GM12878 (cell line): ENCODE data around the gene CHEK1. TPM values are rescaled to one million over a fixed set of nuclear protein-coding genes. Genes with fewer than 3 reads are reported as not detected.

ENCODE experiments used
- ATF7 ChIP-seq: fragments of 450-650 bp; IDR thresholded peaks from 2 replicates; pipeline ENCODE4 v1.6.1; 2016; ENCODE audit warnings: low read depth, mild to moderate bottlenecking
- BHLHE40 ChIP-seq, 2 experiments: fragments of 450-650 bp in 1 of 2; IDR thresholded peaks; 2 replicates each; pipeline ENCODE4 v1.6.1; 2011 to 2017; ENCODE audit warnings: low read depth in 2 of 2, borderline replicate concordance in 1 of 2, improper control_type of control experiment in 1 of 2, low read length in 1 of 2, mild to moderate bottlenecking in 1 of 2
- CBX5 ChIP-seq: sonication (generic); IDR thresholded peaks from 2 replicates; pipeline ENCODE4 v1.6.1; 2016; ENCODE audit warnings: low read depth, moderate library complexity, mild to moderate bottlenecking, inconsistent platforms
- E2F4 ChIP-seq: IDR thresholded peaks from 2 replicates; pipeline ENCODE4 v1.6.1; 2012; ENCODE audit warnings: low read depth, low read length, improper control_type of control experiment
- HDGF ChIP-seq: fragments of 450-650 bp; IDR thresholded peaks from 2 replicates; pipeline ENCODE4 v1.6.1; 2016; ENCODE audit warnings: antibody characterized with exemption
- JUND ChIP-seq: IDR thresholded peaks from 2 replicates; pipeline ENCODE4 v1.6.1; 2012; ENCODE audit warnings: low read depth, mild to moderate bottlenecking, low read length, improper control_type of control experiment, moderate library complexity
- MTA2 ChIP-seq: fragments of 450-650 bp; IDR thresholded peaks from 2 replicates; pipeline ENCODE4 v1.6.1; 2016; ENCODE audit warnings: low read depth, mild to moderate bottlenecking, moderate library complexity
- NFXL1 ChIP-seq: fragments of 450-650 bp; IDR thresholded peaks from 2 replicates; pipeline ENCODE4 v1.6.1; 2017; ENCODE audit warnings: antibody characterized with exemption, mild to moderate bottlenecking, borderline replicate concordance
- NR2F1 ChIP-seq: fragments of 450-650 bp; conservative IDR thresholded peaks from 2 replicates; pipeline ENCODE4 v1.6.1; 2017; ENCODE audit warnings: mild to moderate bottlenecking
- NRF1 ChIP-seq: conservative IDR thresholded peaks from 2 replicates; pipeline ENCODE4 v1.6.1; 2011; ENCODE audit warnings: mild to moderate bottlenecking, low read depth, low read length, improper control_type of control experiment
- TARDBP ChIP-seq: IDR thresholded peaks from 2 replicates; pipeline ENCODE4 v1.6.1; 2016; ENCODE audit warnings: borderline replicate concordance
- TCF3 ChIP-seq: IDR thresholded peaks from 2 replicates; pipeline ENCODE4 v1.6.1; 2012; ENCODE audit warnings: low read depth, mild to moderate bottlenecking, low read length, borderline replicate concordance; ENCODE audit not compliant: insufficient read depth
- ZNF217 ChIP-seq: fragments of 450-650 bp; IDR thresholded peaks from 2 replicates; pipeline ENCODE4 v1.6.1; 2017; ENCODE audit warnings: antibody characterized with exemption, mild to moderate bottlenecking
- ZNF592 ChIP-seq: fragments of 450-650 bp; IDR thresholded peaks from 2 replicates; pipeline ENCODE4 v1.6.1; 2017; ENCODE audit warnings: mild to moderate bottlenecking, moderate library complexity
- polyA plus RNA-seq, 11 experiments: library from polyadenylated mRNA; depleted of rRNA in 4 of 11; unstranded in 6 of 11; stranded (reverse) in 5 of 11; fragments of >200 nt; fragmentation: Nextera tagmentation in 4 of 11; fragmentation: Illumina TruSeq in 1 of 11; extraction: Ambion mirVana in 4 of 11; extraction: Trizol in 1 of 11; gene quantifications; 1 replicate in 1 of 11; 2 replicates in 10 of 11; pipeline versions ENCODE4 v1.2.1 to v1.2.3, GENCODE V29; 2011 to 2016; ENCODE audit warnings: inconsistent platforms in 2 of 11, missing spikeins in 2 of 11, low read depth in 1 of 11
- total RNA-seq, 4 experiments: library from RNA; depleted of rRNA in 3 of 4; stranded (reverse); fragments of >200 nt in 3 of 4; fragmentation: Illumina TruSeq in 1 of 4; extraction: Trizol in 1 of 4; gene quantifications; 2 replicates each; pipeline versions ENCODE4 v1.2.1 to v1.2.3, GENCODE V29; 2013 to 2021
- TF ChIP-seq, protein P1 (sequence below): fragments of 450-650 bp; formaldehyde crosslinking; IDR thresholded peaks from 2 replicates; pipeline ENCODE4 v1.5.0; 2022; ENCODE audit warnings: mild to moderate bottlenecking, missing genetic modification characterization
- TF ChIP-seq, protein P2 (sequence below): fragments of 450-650 bp; IDR thresholded peaks from 2 replicates; pipeline ENCODE4 v1.6.1; 2017; ENCODE audit warnings: low read depth, mild to moderate bottlenecking, moderate library complexity
- TF ChIP-seq, protein P3 (sequence below): fragments of 450-650 bp; IDR thresholded peaks from 2 replicates; pipeline ENCODE4 v1.6.1; 2017; ENCODE audit warnings: mild to moderate bottlenecking

CHEK1 gene
- total and polyA plus RNA-seq, 10 of the 15 experiments (the other 5 are each of a cell fraction or from before 2014, with no cell fraction given), result 42.1 to 72.9 (median 65.6) TPM

- peak; percentile 91 for TF ChIP-seq E2F4
- 0 out of 2 replicates have a peak, but pooled peaks have one; percentile 30 for TF ChIP-seq TARDBP
- TF ChIP-seq, protein P1, sequence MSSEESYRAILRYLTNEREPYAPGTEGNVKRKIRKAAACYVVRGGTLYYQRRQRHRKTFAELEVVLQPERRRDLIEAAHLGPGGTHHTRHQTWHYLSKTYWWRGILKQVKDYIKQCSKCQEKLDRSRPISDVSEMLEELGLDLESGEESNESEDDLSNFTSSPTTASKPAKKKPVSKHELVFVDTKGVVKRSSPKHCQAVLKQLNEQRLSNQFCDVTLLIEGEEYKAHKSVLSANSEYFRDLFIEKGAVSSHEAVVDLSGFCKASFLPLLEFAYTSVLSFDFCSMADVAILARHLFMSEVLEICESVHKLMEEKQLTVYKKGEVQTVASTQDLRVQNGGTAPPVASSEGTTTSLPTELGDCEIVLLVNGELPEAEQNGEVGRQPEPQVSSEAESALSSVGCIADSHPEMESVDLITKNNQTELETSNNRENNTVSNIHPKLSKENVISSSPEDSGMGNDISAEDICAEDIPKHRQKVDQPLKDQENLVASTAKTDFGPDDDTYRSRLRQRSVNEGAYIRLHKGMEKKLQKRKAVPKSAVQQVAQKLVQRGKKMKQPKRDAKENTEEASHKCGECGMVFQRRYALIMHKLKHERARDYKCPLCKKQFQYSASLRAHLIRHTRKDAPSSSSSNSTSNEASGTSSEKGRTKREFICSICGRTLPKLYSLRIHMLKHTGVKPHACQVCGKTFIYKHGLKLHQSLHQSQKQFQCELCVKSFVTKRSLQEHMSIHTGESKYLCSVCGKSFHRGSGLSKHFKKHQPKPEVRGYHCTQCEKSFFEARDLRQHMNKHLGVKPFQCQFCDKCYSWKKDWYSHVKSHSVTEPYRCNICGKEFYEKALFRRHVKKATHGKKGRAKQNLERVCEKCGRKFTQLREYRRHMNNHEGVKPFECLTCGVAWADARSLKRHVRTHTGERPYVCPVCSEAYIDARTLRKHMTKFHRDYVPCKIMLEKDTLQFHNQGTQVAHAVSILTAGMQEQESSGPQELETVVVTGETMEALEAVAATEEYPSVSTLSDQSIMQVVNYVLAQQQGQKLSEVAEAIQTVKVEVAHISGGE (CRISPR knock-in tag), result no peak
- TF ChIP-seq ZNF592, result no peak
- peak; percentile 59; the same call in 1 of the 2 replicates for TF ChIP-seq CBX5
- TF ChIP-seq MTA2, result no peak
- peak; percentile 66; the same call in 1 of the 2 replicates for TF ChIP-seq HDGF
- TF ChIP-seq BHLHE40 (IDR thresholded peaks at IDR 0.05; ENCODE audit: borderline replicate concordance in 1 of 2, low read depth in 2 of 2, low read length in 1 of 2), result peak in 1 of 2 experiments; percentile 49; a peak in 2 of 4 replicates
- 0 out of 2 replicates have a peak, but pooled peaks have one; percentile 1 for TF ChIP-seq NRF1
- TF ChIP-seq ATF7, result peak; percentile 59
- TF ChIP-seq, protein P2, sequence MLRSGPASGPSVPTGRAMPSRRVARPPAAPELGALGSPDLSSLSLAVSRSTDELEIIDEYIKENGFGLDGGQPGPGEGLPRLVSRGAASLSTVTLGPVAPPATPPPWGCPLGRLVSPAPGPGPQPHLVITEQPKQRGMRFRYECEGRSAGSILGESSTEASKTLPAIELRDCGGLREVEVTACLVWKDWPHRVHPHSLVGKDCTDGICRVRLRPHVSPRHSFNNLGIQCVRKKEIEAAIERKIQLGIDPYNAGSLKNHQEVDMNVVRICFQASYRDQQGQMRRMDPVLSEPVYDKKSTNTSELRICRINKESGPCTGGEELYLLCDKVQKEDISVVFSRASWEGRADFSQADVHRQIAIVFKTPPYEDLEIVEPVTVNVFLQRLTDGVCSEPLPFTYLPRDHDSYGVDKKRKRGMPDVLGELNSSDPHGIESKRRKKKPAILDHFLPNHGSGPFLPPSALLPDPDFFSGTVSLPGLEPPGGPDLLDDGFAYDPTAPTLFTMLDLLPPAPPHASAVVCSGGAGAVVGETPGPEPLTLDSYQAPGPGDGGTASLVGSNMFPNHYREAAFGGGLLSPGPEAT, result peak; percentile 82
- TF ChIP-seq TCF3, result 0 out of 2 replicates have a peak, but pooled peaks have one; percentile 52
- TF ChIP-seq NFXL1, result no peak
- TF ChIP-seq NR2F1, result no peak
- no peak for TF ChIP-seq JUND
- TF ChIP-seq, protein P3, sequence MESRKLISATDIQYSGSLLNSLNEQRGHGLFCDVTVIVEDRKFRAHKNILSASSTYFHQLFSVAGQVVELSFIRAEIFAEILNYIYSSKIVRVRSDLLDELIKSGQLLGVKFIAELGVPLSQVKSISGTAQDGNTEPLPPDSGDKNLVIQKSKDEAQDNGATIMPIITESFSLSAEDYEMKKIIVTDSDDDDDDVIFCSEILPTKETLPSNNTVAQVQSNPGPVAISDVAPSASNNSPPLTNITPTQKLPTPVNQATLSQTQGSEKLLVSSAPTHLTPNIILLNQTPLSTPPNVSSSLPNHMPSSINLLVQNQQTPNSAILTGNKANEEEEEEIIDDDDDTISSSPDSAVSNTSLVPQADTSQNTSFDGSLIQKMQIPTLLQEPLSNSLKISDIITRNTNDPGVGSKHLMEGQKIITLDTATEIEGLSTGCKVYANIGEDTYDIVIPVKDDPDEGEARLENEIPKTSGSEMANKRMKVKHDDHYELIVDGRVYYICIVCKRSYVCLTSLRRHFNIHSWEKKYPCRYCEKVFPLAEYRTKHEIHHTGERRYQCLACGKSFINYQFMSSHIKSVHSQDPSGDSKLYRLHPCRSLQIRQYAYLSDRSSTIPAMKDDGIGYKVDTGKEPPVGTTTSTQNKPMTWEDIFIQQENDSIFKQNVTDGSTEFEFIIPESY, result no peak; the same call in 1 of the 2 replicates
- no peak for TF ChIP-seq ZNF217
Observed at GRCh38 chr11:125625630-125626287, 796 bp downstream of the CHEK1 start (continued).
